ENCODE measurements around the gene CALML3.

The CALML3 gene

GRCh38 chr10:5512331-5512730 lies 12.4 kb upstream of the CALML3 start:
- H3K4me3 ChIP-seq (ENCODE audit: low read depth, low read length) = no peak overlapping the region
- DNase-seq (ENCODE audit: low read depth) = no peak
- TF ChIP-seq CTCF (IDR thresholded peaks at IDR 0.05; ENCODE audit: low read depth, low read length, missing control alignments) = no peak

DNA sequence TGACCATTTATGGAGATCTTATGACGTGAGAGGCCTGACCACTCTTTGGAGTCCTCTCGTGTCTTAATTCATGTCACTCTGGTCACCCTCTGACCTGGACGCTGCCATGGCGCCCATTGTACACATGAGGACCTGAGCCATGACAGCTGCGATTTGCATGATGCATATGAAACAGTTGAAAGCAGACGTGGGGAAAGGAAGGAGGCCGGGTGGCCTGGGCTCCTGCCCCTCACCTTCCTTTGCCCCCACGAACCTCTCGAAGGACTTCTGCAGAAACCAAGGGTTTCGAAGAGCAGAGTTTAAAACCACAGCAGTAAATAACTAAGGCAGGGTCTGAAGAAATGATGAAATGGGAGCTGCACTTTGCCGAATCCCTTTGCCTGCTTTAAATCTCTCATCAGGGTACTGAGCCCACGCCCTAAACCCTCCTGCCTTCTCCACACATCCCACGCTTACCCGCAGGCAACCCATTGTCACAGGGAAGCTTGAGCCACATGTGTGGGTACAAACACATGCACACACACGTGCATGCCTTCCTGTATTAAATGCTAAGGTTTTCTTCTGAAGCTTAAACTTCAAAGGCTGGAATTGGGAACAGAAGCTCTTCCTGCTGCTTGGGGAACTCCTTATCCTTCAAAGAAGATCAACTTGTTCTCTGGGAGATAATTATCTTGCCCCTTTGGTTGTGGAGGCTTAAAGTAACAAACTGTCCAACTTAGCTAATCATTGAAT lies 11.7 kb upstream of the CALML3 start:
- DNase-seq (ENCODE audit: low read depth) = no peak
- H3K4me3 ChIP-seq (ENCODE audit: low read depth, low read length) = no peak overlapping the region
- no peak for TF ChIP-seq CTCF (IDR thresholded peaks at IDR 0.05; ENCODE audit: low read depth, low read length, missing control alignments)

DNA sequence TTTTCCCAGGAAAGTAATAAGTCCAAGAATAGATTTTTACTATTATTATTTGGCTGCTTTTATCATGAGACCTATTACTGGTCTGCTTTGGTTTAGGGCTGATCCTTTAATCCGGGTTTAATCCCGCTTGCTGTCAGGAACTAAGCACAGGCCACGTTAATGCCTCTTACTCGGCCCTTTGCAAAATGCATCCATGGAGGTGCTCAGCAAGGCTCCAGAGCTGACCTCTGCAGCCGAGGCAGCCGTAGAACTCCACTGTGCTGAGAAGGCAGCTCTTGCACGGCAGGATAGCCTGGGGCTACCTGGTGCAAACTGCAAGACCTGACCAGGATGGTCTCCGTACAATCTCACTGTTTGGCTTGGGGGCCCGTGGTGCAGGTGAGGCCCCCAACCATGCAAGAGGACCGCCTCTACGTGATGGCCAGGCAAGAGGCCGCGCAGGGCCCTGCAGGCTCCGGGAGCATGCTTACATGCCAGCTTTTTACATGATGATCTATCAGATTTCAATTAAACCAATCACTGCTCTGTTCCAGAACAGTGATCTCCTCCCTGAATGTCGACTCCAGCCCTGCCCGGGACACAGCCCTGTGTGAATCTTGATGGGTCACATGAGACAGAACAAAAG lies 10.4 kb upstream of the CALML3 start:
- no peak overlapping the region for H3K4me3 ChIP-seq (ENCODE audit: low read depth, low read length)
- TF ChIP-seq CTCF (IDR thresholded peaks at IDR 0.05; ENCODE audit: low read depth, low read length, missing control alignments) = no peak
- DNase-seq (ENCODE audit: low read depth) = no peak

- no peak for DNase-seq (ENCODE audit: low read depth)
- H3K4me3 ChIP-seq (ENCODE audit: low read depth, low read length) = no peak overlapping the region
- no peak for TF ChIP-seq CTCF (IDR thresholded peaks at IDR 0.05; ENCODE audit: low read depth, low read length, missing control alignments)
Measured at GRCh38 chr10:5515948-5516761, 8.6 kb upstream of the CALML3 start.

GRCh38 chr10:5517546-5517945 lies 7.2 kb upstream of the CALML3 start:
- H3K4me3 ChIP-seq (ENCODE audit: low read depth, low read length) = no peak overlapping the region
- DNase-seq (ENCODE audit: low read depth) = no peak
- no peak for TF ChIP-seq CTCF (IDR thresholded peaks at IDR 0.05; ENCODE audit: low read depth, low read length, missing control alignments)

DNA sequence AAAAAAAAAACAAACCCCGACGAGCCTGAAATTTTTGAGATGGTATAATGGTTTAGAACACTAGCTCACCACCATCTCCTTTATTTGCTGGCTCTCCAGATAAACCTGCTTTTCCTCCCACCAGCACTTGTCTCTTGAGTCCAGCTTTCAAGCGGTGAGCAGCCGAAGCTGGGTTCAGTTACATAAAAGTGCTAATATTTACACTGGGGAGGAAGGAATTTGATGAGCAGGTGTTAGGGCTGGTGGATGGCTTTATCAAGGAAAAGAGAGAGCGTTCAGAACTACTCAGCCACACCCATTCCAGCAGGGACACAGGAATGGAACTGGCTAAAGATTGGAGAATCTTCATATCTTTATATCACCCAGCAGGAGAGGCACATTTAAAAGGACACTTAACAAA lies 6.6 kb upstream of the CALML3 start:
- no peak overlapping the region for H3K4me3 ChIP-seq (ENCODE audit: low read depth, low read length)
- no peak for TF ChIP-seq CTCF (IDR thresholded peaks at IDR 0.05; ENCODE audit: low read depth, low read length, missing control alignments)
- DNase-seq (ENCODE audit: low read depth) = no peak
